ENCODE results near the gene STUB1. TPM values are rescaled to one million over a fixed set of nuclear protein-coding genes. Genes with fewer than 3 reads are reported as not detected.

The STUB1 gene
- polyA plus RNA-seq, 10 donors = 73.3 to 119 (median 98.5) TPM

Other genes starting within 250 kb of the STUB1 start
- gene CAPN15, start 152.7 kb upstream of the STUB1 start, polyA plus RNA-seq (ENCODE audit: insufficient read length in 10 of 10) = 10 to 100 TPM; 14.3 to 30.0 (median 24.0) TPM
- under 1 TPM in 5 of 10 donors, not detected in 5; 0.09 to 0.25 (median 0.12) TPM for gene PRR35, start 120.0 kb upstream of the STUB1 start, polyA plus RNA-seq (ENCODE audit: insufficient read length in 10 of 10)
- 1 to 10 TPM in 5 of 10 donors, under 1 TPM in 5; 0.77 to 1.5 (median 0.98) TPM for gene NHLRC4, start 113.4 kb upstream of the STUB1 start, polyA plus RNA-seq (ENCODE audit: insufficient read length in 10 of 10)
- gene PIGQ, start 110.4 kb upstream of the STUB1 start, polyA plus RNA-seq (ENCODE audit: insufficient read length in 10 of 10) = 10 to 100 TPM; 12.5 to 25.3 (median 16.8) TPM
- 10 to 100 TPM in 8 of 10 donors, 1 to 10 TPM in 2; 8.9 to 15.7 (median 10.8) TPM for gene RAB40C, start 90.3 kb upstream of the STUB1 start, polyA plus RNA-seq (ENCODE audit: insufficient read length in 10 of 10)
- under 1 TPM; 0.18 to 0.79 (median 0.40) TPM for gene WFIKKN1, start 49.4 kb upstream of the STUB1 start, polyA plus RNA-seq (ENCODE audit: insufficient read length in 10 of 10)
- 10 to 100 TPM; 28.0 to 61.3 (median 40.0) TPM for gene METTL26, start 44.1 kb upstream of the STUB1 start, polyA plus RNA-seq (ENCODE audit: insufficient read length in 10 of 10)
- 10 to 100 TPM in 4 of 10 donors, 1 to 10 TPM in 6; 8.0 to 12.5 (median 9.8) TPM for gene MCRIP2, start 38.6 kb upstream of the STUB1 start, polyA plus RNA-seq (ENCODE audit: insufficient read length in 10 of 10)
- 10 to 100 TPM; 10.7 to 26.2 (median 17.5) TPM for gene WDR90, start 31.0 kb upstream of the STUB1 start, polyA plus RNA-seq (ENCODE audit: insufficient read length in 10 of 10)
- gene RHOT2, start 12.3 kb upstream of the STUB1 start, polyA plus RNA-seq (ENCODE audit: insufficient read length in 10 of 10) = 10 to 100 TPM; 34.3 to 74.1 (median 54.4) TPM
- 1 to 10 TPM in 8 of 10 donors, under 1 TPM in 2; 0.85 to 1.8 (median 1.2) TPM for gene RHBDL1, start 4.7 kb upstream of the STUB1 start, polyA plus RNA-seq (ENCODE audit: insufficient read length in 10 of 10)
- 10 to 100 TPM; 23.1 to 41.3 (median 29.5) TPM for gene JMJD8, start 3.9 kb downstream of the STUB1 start, polyA plus RNA-seq (ENCODE audit: insufficient read length in 10 of 10)
- 1 to 10 TPM; 5.0 to 8.6 (median 7.1) TPM for gene WDR24, start 10.0 kb downstream of the STUB1 start, polyA plus RNA-seq (ENCODE audit: insufficient read length in 10 of 10)
- gene FBXL16, start 25.4 kb downstream of the STUB1 start, polyA plus RNA-seq (ENCODE audit: insufficient read length in 10 of 10) = 1 to 10 TPM in 2 of 10 donors, under 1 TPM in 8; 0.22 to 1.1 (median 0.44) TPM
- 10 to 100 TPM; 18.5 to 34.8 (median 27.3) TPM for gene METRN, start 34.7 kb downstream of the STUB1 start, polyA plus RNA-seq (ENCODE audit: insufficient read length in 10 of 10)
- 10 to 100 TPM in 6 of 10 donors, 1 to 10 TPM in 4; 6.4 to 18.5 (median 12.9) TPM for gene ANTKMT, start 40.7 kb downstream of the STUB1 start, polyA plus RNA-seq (ENCODE audit: insufficient read length in 10 of 10)
- 1 to 10 TPM in 4 of 10 donors, under 1 TPM in 6; 0.59 to 2.1 (median 0.96) TPM for gene CCDC78, start 46.0 kb downstream of the STUB1 start, polyA plus RNA-seq (ENCODE audit: insufficient read length in 10 of 10)
- gene HAGHL, start 46.7 kb downstream of the STUB1 start, polyA plus RNA-seq (ENCODE audit: insufficient read length in 10 of 10) = 1 to 10 TPM; 1.3 to 6.8 (median 2.0) TPM
- 10 to 100 TPM; 11.4 to 17.5 (median 15.0) TPM for gene CIAO3, start 60.6 kb downstream of the STUB1 start, polyA plus RNA-seq (ENCODE audit: insufficient read length in 10 of 10)
- gene MSLN, start 80.3 kb downstream of the STUB1 start, polyA plus RNA-seq (ENCODE audit: insufficient read length in 10 of 10) = 1 to 10 TPM in 2 of 10 donors, under 1 TPM in 8; 0.28 to 3.8 (median 0.55) TPM
- gene RPUSD1, start 108.0 kb downstream of the STUB1 start, polyA plus RNA-seq (ENCODE audit: insufficient read length in 10 of 10) = 10 to 100 TPM in 2 of 10 donors, 1 to 10 TPM in 8; 6.8 to 13.7 (median 9.0) TPM
- 10 to 100 TPM in 9 of 10 donors, 1 to 10 TPM in 1; 9.3 to 20.5 (median 14.5) TPM for gene CHTF18, start 108.2 kb downstream of the STUB1 start, polyA plus RNA-seq (ENCODE audit: insufficient read length in 10 of 10)
- gene GNG13, start 120.3 kb downstream of the STUB1 start, polyA plus RNA-seq (ENCODE audit: insufficient read length in 10 of 10) = under 1 TPM in 1 of 10 donors, not detected in 9; 0.16 TPM

All from muscle of back (tissue), 10 donors.